ENCODE measurements around the gene CADM1.
"Not testable (repeated sequence)": the region's sequence is repeated elsewhere in the genome, so short reads cannot be mapped to it uniquely, and the experiment has no call there.

The CADM1 gene

DNA sequence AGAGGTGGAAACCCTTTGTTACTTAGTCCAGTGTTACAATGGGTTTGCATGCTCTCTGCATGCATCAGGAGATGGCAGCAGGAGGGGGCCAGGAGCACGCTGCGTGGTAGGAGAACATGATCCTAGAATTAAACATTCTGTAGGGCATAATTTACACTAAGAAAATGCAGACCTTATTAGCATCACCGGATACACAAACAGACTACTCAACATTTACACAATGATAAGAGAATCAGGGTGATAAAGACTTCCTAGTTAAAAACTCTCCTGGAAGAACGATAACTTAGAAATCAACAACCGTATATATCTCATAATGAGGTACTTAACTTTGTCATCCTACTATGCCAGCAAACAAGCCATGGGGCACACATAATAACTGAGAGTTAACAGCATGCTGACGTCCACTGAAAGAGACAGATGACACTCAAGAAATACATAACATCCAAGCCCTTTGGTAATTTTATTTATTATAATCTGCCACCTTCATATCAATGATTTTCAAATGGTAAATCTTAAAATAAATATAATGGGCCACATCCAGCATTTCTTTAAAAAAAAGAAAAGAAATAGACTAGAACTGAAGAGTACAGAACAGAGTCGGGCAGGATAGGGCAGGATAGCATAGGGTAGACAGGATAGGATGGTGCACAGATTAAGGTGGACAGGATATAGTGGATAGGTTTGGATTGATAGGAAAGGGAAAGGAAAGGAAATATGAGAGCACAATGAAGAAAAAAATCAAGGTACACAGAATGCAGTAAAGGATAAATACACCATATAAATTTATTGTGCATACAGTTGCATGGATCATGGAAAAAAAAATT lies 27.5 kb downstream of the CADM1 start:
- no peak for DNase-seq

DNA sequence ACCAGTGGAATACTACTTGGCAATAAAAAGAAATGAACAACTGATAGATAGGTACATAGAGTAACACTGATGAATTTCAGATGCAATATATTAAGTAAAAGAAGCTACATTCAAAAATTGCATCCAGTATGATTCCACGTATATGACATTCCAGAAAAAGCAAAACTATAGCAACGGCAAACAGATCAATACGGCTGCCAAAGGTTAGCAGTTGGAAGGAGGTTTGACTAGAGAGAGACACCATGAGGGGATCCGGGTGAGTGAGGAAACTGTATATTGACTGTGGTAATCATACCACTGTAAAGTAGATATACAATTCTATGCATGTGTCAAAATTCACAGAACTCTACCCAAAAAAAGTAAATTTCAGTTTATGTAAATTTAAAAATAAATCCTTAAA lies 28.7 kb downstream of the CADM1 start:
- DNase-seq: no peak

DNA sequence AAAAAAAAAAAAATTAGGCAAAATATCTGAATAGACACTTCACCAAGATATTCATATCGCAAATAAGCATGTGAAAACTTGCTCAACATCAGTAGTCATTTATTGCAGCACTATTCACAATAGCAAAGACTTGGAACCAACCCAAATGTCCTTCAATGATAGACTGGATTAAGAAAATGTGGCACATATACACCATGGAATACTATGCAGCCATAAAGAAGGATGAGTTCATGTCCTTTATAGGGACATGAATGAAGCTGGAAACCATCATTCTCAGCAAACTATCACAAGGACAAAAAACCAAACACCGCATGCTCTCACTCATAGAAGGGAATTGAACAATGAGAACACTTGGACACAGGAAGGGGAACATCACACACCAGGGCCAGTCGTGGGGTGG lies 29.9 kb downstream of the CADM1 start:
- not testable (repeated sequence) for DNase-seq

DNA sequence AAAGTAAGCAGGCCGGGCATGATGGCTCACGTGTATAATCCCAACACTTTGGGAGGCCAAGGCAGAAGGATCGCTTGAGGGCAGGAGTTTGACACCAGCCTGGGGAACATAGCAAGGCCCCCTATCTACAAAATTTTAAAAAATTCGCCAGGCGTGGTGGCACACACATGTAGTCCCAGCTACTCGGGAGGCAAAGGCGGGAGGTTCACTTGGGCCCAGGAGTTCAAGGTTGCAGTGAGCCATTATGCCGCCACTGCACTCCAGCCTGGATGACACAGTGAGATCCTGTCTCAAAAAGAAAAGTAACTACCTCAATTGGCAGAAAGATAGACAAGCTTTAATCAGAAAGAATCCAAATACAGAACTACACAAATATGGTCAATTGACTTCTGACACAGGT lies 31.0 kb downstream of the CADM1 start:
- no peak for DNase-seq

DNA sequence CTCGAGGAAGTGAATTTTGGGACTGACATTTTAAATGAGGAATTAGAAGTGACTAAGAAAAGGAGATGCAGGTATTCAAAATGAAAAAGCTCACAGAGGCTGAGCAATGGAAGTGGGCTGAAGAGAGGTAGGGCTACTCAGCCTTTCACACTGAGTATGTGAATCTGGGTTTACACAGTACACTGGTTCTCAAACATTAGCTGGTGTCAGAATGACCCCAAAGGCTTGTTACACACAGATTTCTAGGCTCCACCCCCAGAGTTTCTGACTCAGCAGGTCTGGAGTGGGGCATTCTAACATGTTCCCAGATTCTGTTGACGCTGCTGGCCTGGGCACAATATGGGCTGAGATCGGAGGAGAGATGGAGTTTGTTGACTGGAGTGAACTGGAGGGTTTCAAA lies 32.8 kb downstream of the CADM1 start:
- DNase-seq: no peak

DNA sequence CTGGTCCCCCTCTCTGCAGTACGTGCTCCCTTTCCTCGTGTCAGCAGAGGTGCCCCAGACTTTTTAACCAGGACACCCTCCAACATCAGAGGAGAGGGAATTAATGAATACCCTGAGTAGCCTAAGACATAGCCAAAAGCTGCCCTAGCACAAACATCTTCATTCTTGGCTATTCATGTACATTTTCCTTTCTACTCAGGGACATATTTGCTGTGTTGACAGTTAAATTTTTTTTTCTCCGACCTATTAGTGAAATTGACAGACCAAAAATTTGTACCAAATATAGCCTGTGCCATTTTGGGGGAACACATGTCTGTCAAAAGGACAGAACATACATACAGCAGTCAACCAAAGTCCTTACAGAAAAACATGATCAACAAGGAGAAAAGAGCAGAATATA lies 33.3 kb downstream of the CADM1 start:
- no peak for DNase-seq

DNA sequence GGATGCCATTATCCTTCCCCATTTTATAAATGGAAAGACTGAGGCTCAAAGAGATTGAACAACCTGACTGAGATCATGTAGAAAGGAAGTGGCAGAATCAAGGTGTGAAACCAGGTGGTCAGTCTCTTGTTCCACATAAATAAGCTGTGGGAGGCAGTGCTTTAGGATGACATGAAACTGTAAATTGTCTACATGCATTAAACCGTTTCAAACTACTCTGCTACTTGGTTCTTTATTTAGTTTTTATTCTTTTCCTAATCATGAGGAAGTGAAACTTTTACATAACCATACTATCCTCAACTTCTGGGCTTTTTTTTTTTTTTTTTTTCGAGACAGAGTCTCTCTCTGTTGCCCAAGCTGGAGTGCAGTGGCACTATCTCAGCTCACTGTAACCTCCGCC lies 34.9 kb downstream of the CADM1 start:
- no peak for DNase-seq

DNA sequence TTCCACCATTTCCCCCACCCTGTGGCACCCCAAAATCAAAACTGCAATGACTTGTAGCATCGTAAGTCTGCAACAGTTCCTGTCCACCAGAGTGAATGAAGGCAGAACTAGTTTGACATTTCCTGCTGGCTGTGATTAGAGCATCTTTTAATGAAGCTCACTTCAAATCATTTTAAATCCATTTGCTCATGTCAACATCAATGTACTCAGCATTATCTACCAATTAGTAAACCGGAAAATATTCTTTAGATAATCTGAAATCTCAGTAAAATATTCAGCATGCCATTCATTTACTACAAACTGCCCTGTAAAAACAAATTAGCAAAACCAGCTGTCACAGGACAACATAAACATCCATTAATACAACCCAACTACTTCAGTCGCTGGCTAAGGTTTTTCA lies 38.1 kb downstream of the CADM1 start:
- DNase-seq: no peak

DNA sequence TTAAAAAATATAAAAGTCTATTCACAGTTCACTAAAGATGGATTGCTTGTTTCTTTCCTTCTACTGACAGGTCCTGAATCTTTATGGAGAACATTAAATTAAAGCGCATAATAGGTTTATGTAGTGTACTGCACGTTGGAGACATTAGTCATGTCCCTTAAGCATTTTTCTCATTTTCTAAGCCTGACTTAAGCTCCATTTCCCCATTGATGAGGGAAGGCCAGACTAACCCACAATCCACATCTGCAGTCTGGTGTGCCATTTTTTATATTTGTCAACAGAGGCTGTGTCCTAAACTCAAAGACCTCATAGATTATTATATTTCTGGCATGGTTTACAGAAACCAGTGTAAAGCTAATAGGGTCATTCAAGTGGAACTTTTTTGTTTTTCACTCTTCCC lies 39.9 kb downstream of the CADM1 start:
- DNase-seq: no peak

DNA sequence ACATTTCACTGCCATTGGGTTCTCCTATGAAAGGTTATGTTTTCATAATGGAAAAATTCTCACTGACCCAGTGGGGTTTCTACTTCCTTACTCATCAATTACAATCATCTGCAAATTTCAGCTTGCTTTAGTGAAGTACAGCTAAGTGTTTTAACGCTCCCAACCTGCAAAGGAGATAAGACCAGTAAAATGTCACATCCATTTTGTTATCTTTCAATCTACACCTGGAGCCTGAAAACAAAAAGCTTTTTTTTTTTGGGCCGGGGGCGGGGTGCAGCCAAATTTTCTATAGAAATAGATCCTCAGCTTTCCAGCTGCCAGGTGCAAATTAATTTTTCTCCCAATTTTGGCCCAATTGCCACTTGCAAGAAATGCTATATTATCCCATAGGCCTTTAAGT lies 40.6 kb downstream of the CADM1 start:
- DNase-seq: no peak

DNA sequence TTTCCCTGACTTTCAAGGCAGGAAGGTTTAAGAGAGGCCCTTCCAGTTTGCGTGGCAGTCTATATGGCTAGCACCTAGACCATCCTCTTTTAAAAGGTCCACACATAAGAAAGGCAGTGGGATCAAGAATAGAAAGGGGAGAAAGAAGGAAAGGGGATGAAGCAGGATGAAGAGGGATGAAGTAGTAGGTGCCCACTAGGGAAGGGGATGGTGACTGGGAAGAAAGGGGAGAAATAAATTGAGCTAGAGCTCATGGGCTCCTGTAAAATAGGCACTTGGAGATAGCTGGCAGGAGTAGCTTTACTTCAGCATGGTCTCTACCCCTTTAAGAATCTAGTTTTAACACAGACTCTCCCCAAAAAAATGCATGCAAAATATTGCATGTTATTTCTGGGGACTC lies 41.5 kb downstream of the CADM1 start:
- no peak for DNase-seq

DNA sequence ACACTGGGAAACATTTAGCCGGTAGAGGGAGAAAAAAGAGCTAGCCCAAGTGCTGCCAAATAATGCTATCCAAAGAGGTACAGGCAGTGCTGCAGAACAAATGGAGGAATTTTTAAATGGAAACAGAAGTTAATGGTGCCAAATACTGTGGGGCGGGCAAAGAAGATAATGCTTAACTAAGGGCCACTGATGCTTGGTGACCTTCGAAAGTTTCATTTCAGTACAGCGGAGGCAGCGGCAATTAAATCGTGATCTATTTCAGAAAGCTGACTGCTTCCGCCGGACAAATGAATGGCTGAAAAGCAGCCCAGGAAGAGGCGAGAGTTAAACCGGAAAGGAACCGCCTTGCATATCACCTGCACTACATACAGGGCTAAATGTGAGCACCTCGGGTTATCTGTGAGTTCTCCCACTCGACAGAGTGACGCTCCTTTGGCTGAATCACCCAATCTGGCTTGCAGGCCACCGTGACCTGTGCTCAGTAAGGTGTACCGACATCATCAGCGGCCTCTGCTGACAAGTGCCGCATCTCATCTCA lies 42.1 kb downstream of the CADM1 start:
- no peak for DNase-seq

DNA sequence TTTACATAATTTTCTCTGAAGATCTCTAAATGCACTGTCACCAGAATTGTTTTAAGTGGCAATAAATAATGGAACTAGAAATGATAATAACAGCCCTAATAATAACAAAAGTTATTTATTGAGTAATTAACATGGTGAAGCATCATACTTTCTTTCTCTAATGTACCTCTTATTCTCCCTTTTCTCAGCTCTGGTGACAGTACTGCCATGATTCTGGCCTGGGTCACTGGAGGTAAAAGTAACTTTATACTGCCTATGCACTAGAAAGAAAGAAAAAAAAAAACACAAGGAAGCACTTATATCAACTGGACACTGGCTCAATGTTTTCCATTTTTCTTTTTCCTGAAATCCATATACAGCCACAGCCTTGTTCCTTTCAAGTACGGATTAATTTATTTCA lies 43.7 kb downstream of the CADM1 start:
- no peak for DNase-seq

DNA sequence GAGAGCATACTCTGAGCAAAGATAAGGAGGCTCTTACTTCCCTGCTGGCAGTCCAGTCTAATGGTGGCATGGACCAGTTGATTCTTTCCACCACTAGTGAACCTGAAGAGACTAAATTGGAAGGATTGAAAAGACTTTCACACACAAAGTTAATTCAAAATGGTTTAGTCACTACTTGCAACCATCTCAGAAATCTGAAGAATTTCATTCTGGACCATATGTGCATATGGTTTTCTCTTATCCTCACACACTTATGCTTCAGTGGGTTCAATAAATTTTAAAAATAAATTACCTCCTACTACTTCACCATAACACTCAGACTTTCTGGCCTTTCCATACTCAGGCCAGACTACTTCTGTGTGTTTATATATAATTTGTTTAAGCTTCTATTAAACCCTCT lies 44.7 kb downstream of the CADM1 start:
- no peak for DNase-seq

DNA sequence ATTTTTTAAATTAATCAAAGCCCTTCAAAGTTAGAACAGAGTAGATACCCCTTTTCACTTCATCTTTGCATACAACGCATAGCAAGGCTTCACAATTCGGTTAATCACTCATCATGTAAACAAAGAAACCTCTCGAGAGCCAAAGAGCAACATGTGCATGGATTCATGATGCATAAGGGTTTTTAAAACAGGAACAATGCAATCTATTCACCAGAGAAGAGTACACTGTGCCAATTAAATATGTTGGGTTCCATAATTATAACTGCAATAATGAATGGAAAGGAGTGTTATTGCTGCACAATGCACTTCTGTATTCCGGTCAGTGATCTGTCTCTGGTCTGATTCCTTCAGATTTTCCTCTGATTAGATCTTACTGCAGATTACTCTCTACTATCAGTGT lies 45.3 kb downstream of the CADM1 start:
- DNase-seq: no peak

DNA sequence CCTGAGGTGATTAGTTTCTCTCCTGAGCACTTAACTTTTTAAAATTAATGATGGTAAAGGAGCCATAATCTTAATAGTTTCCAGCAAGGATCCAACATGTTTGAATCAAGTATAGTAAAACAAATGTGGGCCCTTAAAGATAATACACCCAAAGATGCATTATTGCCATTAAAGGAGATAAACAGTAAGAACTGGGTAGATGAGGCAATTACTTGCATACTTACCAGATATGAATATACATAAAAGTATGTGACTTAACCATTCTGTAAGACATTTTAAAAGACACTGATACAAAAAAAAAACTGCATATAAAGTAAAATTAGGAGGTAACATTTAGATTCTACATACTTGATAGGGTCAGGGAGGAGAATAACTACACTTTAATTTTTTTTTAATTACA lies 48.2 kb downstream of the CADM1 start:
- no peak for DNase-seq

DNA sequence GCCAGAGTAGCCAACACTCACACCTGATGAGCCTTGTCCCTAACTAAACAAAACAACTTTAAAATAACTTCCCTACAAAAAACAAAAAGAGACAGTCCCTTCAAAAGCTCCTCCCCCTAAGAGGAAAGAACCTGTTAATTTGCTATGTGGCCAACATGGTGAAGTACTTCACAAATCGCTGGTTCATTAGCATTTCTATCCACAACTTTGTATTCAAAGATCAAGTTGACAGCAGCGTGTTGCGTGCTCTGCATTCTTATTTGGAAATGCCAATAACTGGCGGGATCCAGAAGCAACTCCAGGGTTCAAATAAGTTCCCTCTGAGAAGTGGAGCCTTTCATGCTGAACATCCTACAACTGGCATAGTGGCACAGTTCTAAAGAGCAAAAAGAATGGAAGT lies 48.6 kb downstream of the CADM1 start:
- no peak for DNase-seq

DNA sequence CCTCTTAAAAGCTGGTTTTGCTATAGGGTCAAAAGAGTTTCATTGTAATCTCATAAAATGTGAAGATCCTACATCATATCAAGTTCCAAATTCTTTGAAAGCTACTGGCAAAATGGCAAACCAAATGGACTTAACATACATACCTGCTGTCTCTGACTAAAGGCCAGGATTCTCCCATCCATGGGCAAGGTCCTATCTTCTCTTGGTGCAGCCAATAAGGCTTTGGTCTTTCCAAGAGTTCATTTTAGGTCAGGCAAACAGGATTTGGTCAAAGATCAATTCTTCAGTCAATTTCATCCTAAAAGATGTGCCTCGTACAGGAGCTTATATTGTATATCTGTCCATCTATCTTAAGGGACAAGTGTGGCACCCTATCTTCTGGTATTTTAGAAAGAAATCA lies 49.7 kb downstream of the CADM1 start:
- no peak for DNase-seq

DNA sequence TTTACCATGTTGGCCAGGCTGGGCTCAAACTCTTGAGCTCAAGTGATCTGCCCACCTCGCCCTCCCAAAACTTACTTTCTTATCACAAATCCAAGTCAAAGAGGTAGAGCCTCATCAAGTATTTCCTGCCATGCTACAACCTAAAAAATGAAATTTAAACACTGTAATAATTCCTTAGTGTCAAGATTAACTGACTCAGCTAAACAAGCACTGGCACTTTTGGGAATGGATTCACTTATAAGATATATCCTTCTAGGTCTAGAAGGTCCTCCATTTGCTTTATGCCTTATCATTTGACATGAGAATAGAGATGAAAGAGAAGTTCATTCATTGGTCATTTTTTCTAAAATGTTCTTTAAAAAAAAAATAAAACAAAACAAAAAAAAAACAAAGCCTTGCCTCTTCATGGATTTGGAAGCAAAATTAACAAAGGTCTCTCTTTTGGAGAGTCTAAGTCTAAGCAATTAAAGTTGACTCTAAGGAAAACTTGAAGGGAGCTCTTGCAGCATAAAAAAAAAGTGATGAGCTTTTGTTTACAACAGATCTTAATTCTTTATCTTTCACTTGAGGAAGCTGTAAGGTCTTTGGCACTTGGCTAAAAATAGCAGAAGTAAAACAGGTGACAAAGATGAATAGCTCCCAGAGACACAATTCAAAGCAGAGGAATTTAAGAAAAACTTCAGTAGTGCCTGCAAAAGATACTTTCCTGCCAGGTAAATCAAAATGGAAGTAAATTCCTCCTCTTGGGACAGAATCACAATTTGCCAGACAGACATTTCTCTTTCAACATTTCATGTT lies 50.3 kb downstream of the CADM1 start:
- no peak for DNase-seq

DNA sequence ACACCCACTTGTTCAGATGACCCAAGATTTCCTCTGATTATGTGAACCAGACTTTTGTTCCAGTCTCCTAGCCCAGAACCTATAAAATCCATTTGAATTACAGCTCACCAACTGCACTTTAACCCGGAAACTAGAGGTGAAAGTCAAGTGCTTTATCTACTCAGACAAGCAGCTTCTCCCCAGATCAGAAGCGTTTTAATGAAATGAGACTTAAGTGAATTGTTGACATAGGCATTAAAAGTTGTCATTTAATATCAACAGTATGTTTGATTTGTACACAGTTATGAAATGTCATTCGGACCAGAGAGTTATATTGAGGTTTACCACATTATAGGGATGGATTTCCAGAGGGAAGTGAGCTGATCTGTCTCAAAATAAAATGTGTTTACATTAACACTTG lies 52.0 kb downstream of the CADM1 start:
- DNase-seq: no peak

DNA sequence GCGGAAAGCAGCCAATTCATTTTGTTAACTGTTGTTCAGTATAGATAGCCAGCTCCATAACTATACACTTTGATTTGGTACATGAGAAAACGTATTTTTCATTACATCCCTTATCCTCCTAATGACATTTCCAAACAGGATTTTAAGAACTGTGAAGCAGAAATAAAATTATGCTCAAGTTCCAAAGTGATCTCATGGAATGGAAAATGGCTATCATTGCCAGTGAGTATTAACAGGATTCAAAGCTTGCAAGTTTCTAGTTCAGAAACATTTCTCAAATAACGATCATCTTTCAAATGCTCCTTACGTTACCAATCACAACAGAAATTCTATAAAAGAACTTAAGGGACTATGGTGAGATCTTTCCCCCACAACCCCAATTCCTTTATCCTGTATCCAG lies 53.7 kb downstream of the CADM1 start:
- no peak for DNase-seq

DNA sequence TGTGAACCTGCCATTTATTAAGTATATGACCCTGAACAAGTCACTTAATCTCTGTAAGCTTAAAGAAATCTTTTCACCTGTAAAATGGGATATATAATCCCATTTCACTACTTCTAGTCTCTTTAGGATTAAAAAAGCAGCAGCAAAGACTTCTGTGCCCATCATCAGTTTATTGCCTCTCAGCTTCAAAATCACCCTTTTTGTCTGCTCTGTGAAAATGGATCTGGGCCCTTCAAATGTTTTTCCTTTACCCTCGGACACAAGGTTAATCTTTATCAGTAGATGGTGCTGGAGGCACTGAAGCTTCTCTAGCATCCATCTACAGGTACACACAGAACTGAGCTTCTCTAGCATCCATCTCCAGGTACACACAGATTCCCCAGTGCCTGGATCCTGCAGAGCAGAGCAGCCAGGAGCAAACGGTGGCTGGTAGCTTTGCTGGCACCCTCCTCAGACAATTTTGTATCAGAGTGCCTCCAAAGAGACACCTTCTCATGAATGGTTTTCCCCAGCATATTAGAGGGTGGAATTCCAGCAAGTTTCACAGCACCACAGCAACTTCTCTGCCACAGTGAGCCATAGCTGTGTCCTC lies 56.8 kb downstream of the CADM1 start:
- no peak for DNase-seq

DNA sequence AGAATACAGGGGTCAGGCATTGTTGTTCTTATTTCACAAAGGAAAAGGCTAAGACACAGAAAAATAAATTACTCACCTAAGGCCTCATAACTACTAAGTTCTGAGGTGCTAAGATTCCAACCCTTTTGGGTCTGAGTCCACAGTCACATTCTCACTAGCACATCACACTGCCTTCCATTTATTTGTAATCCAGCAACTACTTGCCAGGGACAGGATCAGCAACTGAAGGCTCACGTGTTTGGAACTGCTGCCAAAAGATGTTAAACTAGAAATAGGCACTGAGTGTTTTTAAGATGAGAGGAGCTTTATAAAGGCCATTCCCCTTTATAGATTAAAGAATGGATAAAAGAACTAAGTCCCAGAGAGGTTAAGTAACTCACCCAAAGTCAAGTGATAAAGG lies 58.0 kb downstream of the CADM1 start:
- no peak for DNase-seq

DNA sequence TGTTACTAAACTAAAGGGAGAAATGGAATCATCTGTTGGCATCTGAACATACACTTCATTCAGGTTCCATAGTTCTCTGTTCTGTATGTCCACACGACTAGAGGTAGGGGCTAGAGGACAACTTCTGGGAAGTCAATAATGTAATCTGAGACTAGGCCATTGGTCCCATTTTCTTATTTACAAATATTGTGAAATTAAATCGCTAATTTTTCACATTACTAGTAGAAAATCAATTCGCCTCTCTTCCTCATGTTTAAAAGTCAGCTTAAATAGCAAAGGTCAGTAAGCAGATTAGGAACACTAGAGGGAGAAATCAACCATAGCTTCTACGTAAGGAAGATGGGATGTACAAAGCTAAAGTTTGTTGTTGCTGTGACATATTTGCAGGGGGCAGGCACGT lies 59.7 kb downstream of the CADM1 start:
- no peak for DNase-seq
